HepG2 (cell line): ENCODE measurements around the gene GGA3. TPM values are rescaled to one million over a fixed set of nuclear protein-coding genes. Genes with fewer than 3 reads are reported as not detected.

Experiments
- AGO2 ChIP-seq: fragments of 200-400 bp; formaldehyde crosslinking; optimal IDR thresholded peaks from 2 replicates; pipeline ENCODE3; 2017; ENCODE audit warnings: mild to moderate bottlenecking, low read depth, low read length, moderate library complexity
- HMG20A ChIP-seq: IDR thresholded peaks from 2 replicates; pipeline ENCODE4 v1.6.1; 2016; ENCODE audit warnings: borderline replicate concordance
- HNF4A ChIP-seq: sonication (generic); formaldehyde crosslinking; IDR thresholded peaks from 2 replicates; pipeline ENCODE4 v1.4.0; 2020; ENCODE audit warnings: missing genetic modification reagents
- JUNB ChIP-seq: sonication (generic); formaldehyde crosslinking; IDR thresholded peaks from 2 replicates; pipeline ENCODE4 v1.8.0; 2022; ENCODE audit warnings: missing genetic modification reagents, mild to moderate bottlenecking, borderline replicate concordance
- MATR3 ChIP-seq: sonication (generic); formaldehyde crosslinking; IDR thresholded peaks from 2 replicates; pipeline ENCODE4 v1.4.0; 2020; ENCODE audit warnings: missing genetic modification reagents
- MLXIP ChIP-seq: sonication (generic); formaldehyde crosslinking; IDR thresholded peaks from 2 replicates; pipeline ENCODE4 v1.9.0; 2021; ENCODE audit warnings: missing genetic modification reagents, borderline replicate concordance
- MNT ChIP-seq: fragments of 450-650 bp; IDR thresholded peaks from 2 replicates; pipeline ENCODE4 v1.6.1; 2016
- RBM22 ChIP-seq: fragments of 200-400 bp; formaldehyde crosslinking; optimal IDR thresholded peaks from 2 replicates; pipeline ENCODE3; 2017; ENCODE audit warnings: mild to moderate bottlenecking, low read length, moderate library complexity
- ZBTB1 ChIP-seq: sonication (generic); formaldehyde crosslinking; IDR thresholded peaks from 2 replicates; pipeline ENCODE4 v1.4.0; 2020; ENCODE audit warnings: missing genetic modification reagents, borderline replicate concordance
- ZBTB46 ChIP-seq: sonication (generic); formaldehyde crosslinking; IDR thresholded peaks from 2 replicates; pipeline ENCODE4 v1.4.0; 2020; ENCODE audit warnings: mild to moderate bottlenecking, missing genetic modification reagents, borderline replicate concordance
- ZIK1 ChIP-seq: sonication (generic); formaldehyde crosslinking; IDR thresholded peaks from 2 replicates; pipeline ENCODE4 v1.5.0; 2020; ENCODE audit warnings: mild to moderate bottlenecking, low read depth, missing genetic modification reagents, borderline replicate concordance
- ZNF235 ChIP-seq: sonication (generic); formaldehyde crosslinking; IDR thresholded peaks from 2 replicates; pipeline ENCODE4 v1.8.1; 2023; ENCODE audit warnings: mild to moderate bottlenecking, missing genetic modification reagents, borderline replicate concordance
- ZNF788 ChIP-seq: sonication (generic); formaldehyde crosslinking; IDR thresholded peaks from 2 replicates; pipeline ENCODE4 v1.5.0; 2020; ENCODE audit warnings: mild to moderate bottlenecking, missing genetic modification reagents, borderline replicate concordance
- ZNF879 ChIP-seq: sonication (generic); formaldehyde crosslinking; IDR thresholded peaks from 2 replicates; pipeline ENCODE4 v1.8.1; 2023; ENCODE audit warnings: missing genetic modification reagents
- polyA plus RNA-seq, 8 experiments: library from polyadenylated mRNA; depleted of rRNA in 3 of 8; stranded (reverse) in 7 of 8; unstranded in 1 of 8; fragments of >200 nt; fragmentation: Illumina TruSeq in 4 of 8; extraction: Trizol in 4 of 8; gene quantifications; 2 replicates each; pipeline versions ENCODE4 v1.2.1 to v1.2.3, GENCODE V29; 2011 to 2016; ENCODE audit warnings: low read depth in 4 of 8, missing spikeins in 1 of 8, mixed read lengths in 1 of 8; ENCODE audit not compliant: insufficient read depth in 1 of 8
- total RNA-seq, 5 experiments: library from RNA; depleted of rRNA; stranded (reverse); fragments of >200 nt; fragmentation: Illumina TruSeq; extraction: Trizol; gene quantifications; 2 replicates each; pipeline ENCODE4 v1.2.3, GENCODE V29; 2016; ENCODE audit warnings: low read depth in 1 of 5
- TF ChIP-seq, protein P1 (sequence below): sonication (generic); formaldehyde crosslinking; IDR thresholded peaks from 2 replicates; pipeline ENCODE4 v1.9.0; 2021; ENCODE audit warnings: mild to moderate bottlenecking, missing genetic modification reagents

GGA3 gene
- total and polyA plus RNA-seq, 2 of the 13 experiments (the other 11 are each of a cell fraction or from before 2014, with no cell fraction given), result 28.4 to 43.7 TPM

- no peak for TF ChIP-seq JUNB (CRISPR knock-in tag)
- TF ChIP-seq AGO2, result peak; percentile 81
- TF ChIP-seq ZBTB46, result no peak
- no peak for TF ChIP-seq MATR3
- TF ChIP-seq HMG20A (CRISPR knock-in tag), result no peak
- peak; percentile 58; the same call in 1 of the 2 replicates for TF ChIP-seq ZNF879 (CRISPR knock-in tag)
- TF ChIP-seq MNT, result no peak
- TF ChIP-seq, protein P1, sequence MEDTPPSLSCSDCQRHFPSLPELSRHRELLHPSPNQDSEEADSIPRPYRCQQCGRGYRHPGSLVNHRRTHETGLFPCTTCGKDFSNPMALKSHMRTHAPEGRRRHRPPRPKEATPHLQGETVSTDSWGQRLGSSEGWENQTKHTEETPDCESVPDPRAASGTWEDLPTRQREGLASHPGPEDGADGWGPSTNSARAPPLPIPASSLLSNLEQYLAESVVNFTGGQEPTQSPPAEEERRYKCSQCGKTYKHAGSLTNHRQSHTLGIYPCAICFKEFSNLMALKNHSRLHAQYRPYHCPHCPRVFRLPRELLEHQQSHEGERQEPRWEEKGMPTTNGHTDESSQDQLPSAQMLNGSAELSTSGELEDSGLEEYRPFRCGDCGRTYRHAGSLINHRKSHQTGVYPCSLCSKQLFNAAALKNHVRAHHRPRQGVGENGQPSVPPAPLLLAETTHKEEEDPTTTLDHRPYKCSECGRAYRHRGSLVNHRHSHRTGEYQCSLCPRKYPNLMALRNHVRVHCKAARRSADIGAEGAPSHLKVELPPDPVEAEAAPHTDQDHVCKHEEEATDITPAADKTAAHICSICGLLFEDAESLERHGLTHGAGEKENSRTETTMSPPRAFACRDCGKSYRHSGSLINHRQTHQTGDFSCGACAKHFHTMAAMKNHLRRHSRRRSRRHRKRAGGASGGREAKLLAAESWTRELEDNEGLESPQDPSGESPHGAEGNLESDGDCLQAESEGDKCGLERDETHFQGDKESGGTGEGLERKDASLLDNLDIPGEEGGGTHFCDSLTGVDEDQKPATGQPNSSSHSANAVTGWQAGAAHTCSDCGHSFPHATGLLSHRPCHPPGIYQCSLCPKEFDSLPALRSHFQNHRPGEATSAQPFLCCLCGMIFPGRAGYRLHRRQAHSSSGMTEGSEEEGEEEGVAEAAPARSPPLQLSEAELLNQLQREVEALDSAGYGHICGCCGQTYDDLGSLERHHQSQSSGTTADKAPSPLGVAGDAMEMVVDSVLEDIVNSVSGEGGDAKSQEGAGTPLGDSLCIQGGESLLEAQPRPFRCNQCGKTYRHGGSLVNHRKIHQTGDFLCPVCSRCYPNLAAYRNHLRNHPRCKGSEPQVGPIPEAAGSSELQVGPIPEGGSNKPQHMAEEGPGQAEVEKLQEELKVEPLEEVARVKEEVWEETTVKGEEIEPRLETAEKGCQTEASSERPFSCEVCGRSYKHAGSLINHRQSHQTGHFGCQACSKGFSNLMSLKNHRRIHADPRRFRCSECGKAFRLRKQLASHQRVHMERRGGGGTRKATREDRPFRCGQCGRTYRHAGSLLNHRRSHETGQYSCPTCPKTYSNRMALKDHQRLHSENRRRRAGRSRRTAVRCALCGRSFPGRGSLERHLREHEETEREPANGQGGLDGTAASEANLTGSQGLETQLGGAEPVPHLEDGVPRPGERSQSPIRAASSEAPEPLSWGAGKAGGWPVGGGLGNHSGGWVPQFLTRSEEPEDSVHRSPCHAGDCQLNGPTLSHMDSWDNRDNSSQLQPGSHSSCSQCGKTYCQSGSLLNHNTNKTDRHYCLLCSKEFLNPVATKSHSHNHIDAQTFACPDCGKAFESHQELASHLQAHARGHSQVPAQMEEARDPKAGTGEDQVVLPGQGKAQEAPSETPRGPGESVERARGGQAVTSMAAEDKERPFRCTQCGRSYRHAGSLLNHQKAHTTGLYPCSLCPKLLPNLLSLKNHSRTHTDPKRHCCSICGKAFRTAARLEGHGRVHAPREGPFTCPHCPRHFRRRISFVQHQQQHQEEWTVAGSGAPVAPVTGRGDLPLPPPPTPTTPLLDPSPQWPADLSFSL (CRISPR knock-in tag), result no peak
- peak; percentile 41 for TF ChIP-seq RBM22
- TF ChIP-seq MLXIP (CRISPR knock-in tag), result no peak
- peak; percentile 34; the same call in 1 of the 2 replicates for TF ChIP-seq ZNF788 (CRISPR knock-in tag)
- no peak for TF ChIP-seq ZIK1 (CRISPR knock-in tag)
- TF ChIP-seq ZBTB1 (CRISPR knock-in tag), result no peak
- TF ChIP-seq HNF4A (CRISPR knock-in tag), result no peak
- TF ChIP-seq ZNF235 (CRISPR knock-in tag), result no peak
Observed at GRCh38 chr17:75271955-75272847, 10.8 kb upstream of the GGA3 start (continued).
